BLaER1 (cell line): ENCODE results near the gene FBH1.

ENCODE experiments used
- H3K27ac ChIP-seq: shearing (Covaris generic); formaldehyde crosslinking; 2 replicates; pipeline ENCODE4 v1.8.1; 2022
- H3K27me3 ChIP-seq: shearing (Covaris generic); formaldehyde crosslinking; 2 replicates; pipeline ENCODE4 v1.8.1; 2022
- H3K36me3 ChIP-seq: shearing (Covaris generic); formaldehyde crosslinking; 2 replicates; pipeline ENCODE4 v1.8.1; 2022
- H3K4me1 ChIP-seq: shearing (Covaris generic); formaldehyde crosslinking; 2 replicates; pipeline ENCODE4 v1.8.1; 2022
- H3K4me2 ChIP-seq: shearing (Covaris generic); formaldehyde crosslinking; 2 replicates; pipeline ENCODE4 v1.8.1; 2022
- H3K4me3 ChIP-seq: shearing (Covaris generic); formaldehyde crosslinking; 2 replicates; pipeline ENCODE4 v1.8.1; 2022
- H3K9ac ChIP-seq: shearing (Covaris generic); formaldehyde crosslinking; 2 replicates; pipeline ENCODE4 v1.8.1; 2022
- H3K9me3 ChIP-seq: shearing (Covaris generic); formaldehyde crosslinking; 2 replicates; pipeline ENCODE4 v1.8.1; 2022
- H4K20me1 ChIP-seq: shearing (Covaris generic); formaldehyde crosslinking; 2 replicates; pipeline ENCODE4 v1.8.1; 2022
- Cebpa-rat ChIP-seq: shearing (Covaris generic); IDR thresholded peaks from 2 replicates; pipeline ENCODE4 v1.8.1; 2022

FBH1 gene

DNA sequence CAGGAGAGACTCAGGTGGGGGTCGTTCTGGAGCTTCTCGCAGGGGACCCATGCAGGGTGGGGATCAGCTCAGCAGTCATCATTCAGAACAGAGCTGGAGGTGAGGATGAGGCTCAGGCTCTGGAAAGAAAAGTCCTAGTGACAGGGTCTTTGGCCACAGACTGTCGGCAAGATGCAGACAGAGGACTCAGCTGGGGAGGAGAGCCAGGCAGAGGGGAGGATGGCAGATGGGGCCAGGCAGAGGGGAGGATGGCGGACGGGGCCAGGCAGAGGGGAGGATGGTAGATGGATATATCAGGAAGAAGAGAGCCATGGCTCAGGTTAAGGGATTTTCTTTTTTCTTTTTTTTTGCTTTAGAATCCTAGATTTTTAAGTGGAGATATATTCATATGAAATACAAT, 95.0 kb downstream of the FBH1 start:
- Histone ChIP-seq H3K9me3 (no peaks in the 10 kb centered on the region), H3K9ac (no peak overlapping the region), H3K27ac (no peak overlapping the region), H3K36me3 (no peaks in the 10 kb centered on the region), H3K4me1 (0 out of 2 replicates have a peak, but pooled peaks cover 5% of the 10 kb centered on the region), H4K20me1 (no peaks in the 10 kb centered on the region), H3K27me3 (no peaks in the 10 kb centered on the region), H3K4me3 (no peak overlapping the region), H3K4me2 (no peak overlapping the region)
- no peak for TF ChIP-seq Cebpa-rat
